ENCODE measurements around the gene KCNIP1. TPM values are rescaled to one million over a fixed set of nuclear protein-coding genes. Genes with fewer than 3 reads are reported as not detected.
"Not testable (repeated sequence)": the region's sequence is repeated elsewhere in the genome, so short reads cannot be mapped to it uniquely, and the experiment has no call there.

KCNIP1 gene
- total RNA-seq, 8 experiments from 2014 or later: 0.80 to 35.0 (median 14.5) TPM; not detected in 2

DNA sequence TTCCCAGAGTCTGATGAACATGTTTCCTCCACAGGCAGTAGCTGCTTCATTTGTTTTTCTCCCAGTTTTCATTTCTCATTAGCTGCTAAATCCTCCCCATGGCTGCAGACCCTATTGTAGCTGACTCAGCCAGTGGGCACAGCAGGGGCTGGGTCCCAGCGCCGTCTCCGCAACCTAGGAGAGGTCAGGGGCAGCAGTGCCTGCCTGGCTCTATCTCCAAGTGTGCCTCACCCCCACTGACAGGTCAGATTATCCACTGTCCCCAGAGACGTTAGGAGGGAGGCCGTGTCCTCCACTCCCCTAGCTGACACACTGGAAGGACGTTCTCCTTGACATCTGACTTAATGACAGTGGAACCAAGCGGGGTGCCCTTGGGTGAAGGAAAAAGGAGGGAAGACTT is 31.1 kb downstream of the KCNIP1 start:
- H3K4me1 ChIP-seq (replicated peaks in 1 of 2): peaks cover 11 to 44% of the 10 kb centered on the region in 2 donors
- in situ Hi-C loops (cut with MboI; ENCODE audit: low pct_unique_long_range_greater_than_20kb in 2 of 9, low sequenced_read_pairs in 9 of 9, unreplicated experiment in 9 of 9): no loop called here
- no peak overlapping the region for H3K4me3 ChIP-seq
- WGBS, 10 experiments: 53 to 100% (median 74%) methylated on average over 1 to 3 of the region's 7 CpGs; no CpG with 5 or more reads in 7 of the 10 experiments
- H3K27ac ChIP-seq: peak overlapping the region in 1 of 2 donors; percentile 56
- ATAC-seq (replicated peaks in 6 of 8): peak in 1 of 8 experiments; percentile 20

DNA sequence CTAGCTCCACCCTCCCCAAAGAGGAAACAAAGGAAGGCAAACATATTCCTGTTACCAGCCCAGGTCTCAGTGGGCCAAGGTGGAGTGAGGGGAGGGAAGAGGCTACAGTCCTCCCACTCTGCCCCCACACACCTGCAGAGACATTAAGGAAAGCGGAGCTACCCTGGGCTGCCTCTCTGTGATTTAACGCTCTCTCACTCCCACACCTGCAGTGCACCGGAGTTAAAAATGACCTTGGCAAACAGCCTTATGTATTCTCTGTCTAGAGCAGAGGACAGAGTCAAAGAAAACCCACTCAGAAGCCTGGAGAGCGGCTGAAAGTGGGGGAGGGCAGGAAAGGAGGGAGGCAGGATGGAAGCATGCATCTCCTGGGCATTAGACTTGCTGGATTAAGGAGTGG is 32.7 kb downstream of the KCNIP1 start:
- in situ Hi-C loops (cut with MboI; ENCODE audit: low pct_unique_long_range_greater_than_20kb in 2 of 9, low sequenced_read_pairs in 9 of 9, unreplicated experiment in 9 of 9): no loop called here
- 0 to 100% (median 56%) methylated on average over 1 to 4 of the region's 4 CpGs; no CpG with 5 or more reads in 3 of the 10 experiments for whole genome bisulfite sequencing, 10 experiments
- ATAC-seq (replicated peaks in 6 of 8): peak in 2 of 8 experiments; percentile 49 to 64
- H3K4me1 ChIP-seq (replicated peaks in 1 of 2): peaks cover 15 to 52% of the 10 kb centered on the region in 2 donors
- H3K4me3 ChIP-seq: no peak overlapping the region
- H3K27ac ChIP-seq: no peak overlapping the region

GRCh38 chr5:170537451-170538095 is 33.8 kb downstream of the KCNIP1 start:
- Histone ChIP-seq H3K4me1 (replicated peaks in 1 of 2) (peaks cover 15 to 49% of the 10 kb centered on the region in 2 donors), H3K4me3 (no peak overlapping the region), H3K27ac (no peak overlapping the region)
- ATAC-seq (replicated peaks in 6 of 8): no peak
- 15 to 100% (median 60%) methylated on average over 1 to 4 of the region's 8 CpGs; no CpG with 5 or more reads in 3 of the 10 experiments for WGBS, 10 experiments
- in situ Hi-C loops (cut with MboI; ENCODE audit: low pct_unique_long_range_greater_than_20kb in 2 of 9, low sequenced_read_pairs in 9 of 9, unreplicated experiment in 9 of 9): no loop called here

DNA sequence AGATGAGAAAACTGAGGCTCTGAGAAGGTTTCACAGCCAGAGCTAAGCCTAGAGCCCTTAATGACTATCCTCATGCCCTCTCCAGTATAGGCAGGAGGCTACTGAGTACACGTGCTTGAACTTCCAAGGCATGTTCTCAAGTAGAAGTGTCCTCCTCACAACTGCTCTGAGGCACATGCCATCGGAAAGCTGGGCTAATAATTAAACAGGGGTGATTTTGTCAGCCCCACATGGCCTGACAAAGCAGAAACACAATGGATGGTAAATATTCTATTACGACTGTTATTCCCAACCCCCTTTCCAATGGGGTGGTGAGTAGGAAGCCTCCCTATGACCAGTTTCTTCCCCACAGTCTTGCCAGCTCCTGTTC is 34.3 kb downstream of the KCNIP1 start:
- no peak overlapping the region for H3K4me3 ChIP-seq
- H3K27ac ChIP-seq: no peak overlapping the region
- WGBS, 10 experiments: 0 to 49% (median 33%) methylated on average over 1 to 3 of the region's 3 CpGs; no CpG with 5 or more reads in 5 of the 10 experiments
- peaks cover 15 to 48% of the 10 kb centered on the region in 2 donors for H3K4me1 ChIP-seq (replicated peaks in 1 of 2)
- ATAC-seq (replicated peaks in 6 of 8): no peak
- in situ Hi-C loops (cut with MboI; ENCODE audit: low pct_unique_long_range_greater_than_20kb in 2 of 9, low sequenced_read_pairs in 9 of 9, unreplicated experiment in 9 of 9): no loop called here

GRCh38 chr5:170538696-170539586 is 35.1 kb downstream of the KCNIP1 start:
- Histone ChIP-seq H3K27ac (no peak overlapping the region), H3K4me3 (no peak overlapping the region), H3K4me1 (replicated peaks in 1 of 2) (peaks cover 15 to 47% of the 10 kb centered on the region in 2 donors)
- peak in 2 of 8 experiments; percentile 85 to 90 for ATAC-seq (replicated peaks in 6 of 8)
- in situ Hi-C loops (cut with MboI; ENCODE audit: low pct_unique_long_range_greater_than_20kb in 2 of 9, low sequenced_read_pairs in 9 of 9, unreplicated experiment in 9 of 9): no loop called here
- WGBS, 10 experiments: 0 to 100% (median 83%) methylated on average over 1 to 5 of the region's 6 CpGs

DNA sequence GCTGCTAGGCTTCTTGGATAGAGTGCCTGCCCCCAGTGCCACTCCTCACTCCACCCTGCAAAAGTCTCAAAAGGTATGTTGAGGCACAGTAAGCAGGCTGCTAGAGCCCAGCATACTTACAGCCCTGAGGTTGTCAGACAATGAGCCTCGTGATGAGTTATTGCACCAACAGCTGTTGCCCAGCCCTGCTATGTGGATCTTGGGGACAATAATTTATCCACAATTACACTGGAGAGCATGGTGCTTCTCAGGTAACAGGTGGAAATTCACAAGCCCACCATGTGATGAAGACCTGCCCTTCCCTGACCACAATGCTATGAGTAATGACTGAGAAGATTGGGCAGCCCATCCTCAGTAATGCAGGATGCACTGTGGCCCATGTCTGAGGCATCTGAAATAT is 36.5 kb downstream of the KCNIP1 start:
- in situ Hi-C loops (cut with MboI; ENCODE audit: low pct_unique_long_range_greater_than_20kb in 2 of 9, low sequenced_read_pairs in 9 of 9, unreplicated experiment in 9 of 9): no loop called here
- H3K4me3 ChIP-seq: no peak overlapping the region
- H3K4me1 ChIP-seq (replicated peaks in 1 of 2): peaks cover 11 to 38% of the 10 kb centered on the region in 2 donors
- ATAC-seq (replicated peaks in 6 of 8): peak in 3 of 8 experiments; percentile 59 to 73 (median 69)
- WGBS, 10 experiments: 20 to 100% (median 100%) methylated on average over 1 of the region's 1 CpG; no CpG with 5 or more reads in 7 of the 10 experiments
- H3K27ac ChIP-seq: no peak overlapping the region

DNA sequence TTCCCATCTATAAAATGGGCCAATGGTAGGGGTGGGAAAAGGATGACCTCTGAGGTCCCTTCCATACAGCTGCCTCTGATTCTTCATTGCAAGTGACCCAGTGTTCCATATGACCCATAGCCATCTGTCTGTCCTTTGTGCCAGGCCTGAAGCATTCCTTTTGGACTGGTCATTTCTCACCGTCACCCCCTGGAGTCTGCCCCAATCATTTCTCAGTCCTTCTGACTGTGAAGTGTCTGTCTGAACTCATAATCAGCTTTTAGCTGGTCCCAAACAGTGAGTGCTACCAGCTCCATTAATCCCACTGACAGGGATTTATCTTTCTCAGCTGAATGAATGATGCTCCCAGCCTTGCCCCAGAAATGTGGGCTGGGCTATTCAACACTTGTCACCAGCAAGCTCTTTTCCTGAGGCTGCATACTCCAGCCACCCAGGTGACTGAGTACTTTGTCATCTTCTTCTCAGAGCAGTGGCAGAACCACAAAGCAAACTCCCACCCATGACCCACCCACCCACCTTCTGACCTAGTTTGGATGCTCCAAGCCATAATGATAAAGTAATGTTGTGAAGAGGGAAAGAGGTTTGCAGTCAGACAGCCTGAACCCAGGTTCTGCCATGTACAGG is 37.4 kb downstream of the KCNIP1 start:
- H3K4me1 ChIP-seq (replicated peaks in 1 of 2): peaks cover 11 to 36% of the 10 kb centered on the region in 2 donors
- 40% methylated on average over 1 of the region's 1 CpG; no CpG with 5 or more reads in 9 of the 10 experiments for WGBS, 10 experiments
- no peak for ATAC-seq (replicated peaks in 6 of 8)
- in situ Hi-C loops (cut with MboI; ENCODE audit: low pct_unique_long_range_greater_than_20kb in 2 of 9, low sequenced_read_pairs in 9 of 9, unreplicated experiment in 9 of 9): no loop called here
- no peak overlapping the region for H3K27ac ChIP-seq
- no peak overlapping the region for H3K4me3 ChIP-seq

- Histone ChIP-seq H3K4me1 (replicated peaks in 1 of 2) (peaks cover 7 to 29% of the 10 kb centered on the region in 2 donors), H3K27ac (no peak overlapping the region), H3K4me3 (no peak overlapping the region)
- ATAC-seq (replicated peaks in 6 of 8): peak in 3 of 8 experiments; percentile 19 to 68 (median 39)
- 30 to 79% (median 59%) methylated on average over 1 to 8 of the region's 8 CpGs for WGBS, 10 experiments
- in situ Hi-C loops (cut with MboI; ENCODE audit: low pct_unique_long_range_greater_than_20kb in 2 of 9, low sequenced_read_pairs in 9 of 9, unreplicated experiment in 9 of 9): no loop called here
Observed at GRCh38 chr5:170542691-170543293, 39.0 kb downstream of the KCNIP1 start.

GRCh38 chr5:170545313-170545712 is 41.5 kb downstream of the KCNIP1 start:
- peaks cover 4 to 13% of the 10 kb centered on the region in 2 donors for H3K4me1 ChIP-seq (replicated peaks in 1 of 2)
- no peak overlapping the region for H3K27ac ChIP-seq
- no peak overlapping the region for H3K4me3 ChIP-seq
- in situ Hi-C loops (cut with MboI; ENCODE audit: low pct_unique_long_range_greater_than_20kb in 2 of 9, low sequenced_read_pairs in 9 of 9, unreplicated experiment in 9 of 9): no loop called here
- no peak for ATAC-seq (replicated peaks in 6 of 8)
- WGBS, 10 experiments: 8 to 100% (median 73%) methylated on average over 1 to 2 of the region's 2 CpGs

DNA sequence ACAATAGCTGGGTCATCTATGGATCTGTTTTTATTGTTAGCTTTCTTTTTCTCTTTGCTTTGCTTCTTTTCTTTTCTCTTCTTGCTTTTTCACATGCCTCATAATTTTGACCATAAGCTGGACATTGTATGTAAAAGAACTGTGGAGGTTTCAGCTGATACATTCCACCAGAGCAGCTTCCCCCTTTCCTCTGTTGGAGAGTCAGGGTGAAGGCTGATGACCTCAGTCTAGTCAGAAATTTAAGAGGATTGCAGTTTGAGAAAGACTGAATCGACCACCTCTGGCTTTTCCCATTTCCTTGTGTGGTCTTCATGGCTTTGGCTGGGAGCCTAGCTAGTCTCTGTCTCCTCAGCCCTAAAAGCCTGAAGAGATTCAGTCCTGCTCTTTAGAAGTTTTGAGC is 42.0 kb downstream of the KCNIP1 start:
- ATAC-seq (replicated peaks in 6 of 8): no peak
- in situ Hi-C loops (cut with MboI; ENCODE audit: low pct_unique_long_range_greater_than_20kb in 2 of 9, low sequenced_read_pairs in 9 of 9, unreplicated experiment in 9 of 9): no loop called here

DNA sequence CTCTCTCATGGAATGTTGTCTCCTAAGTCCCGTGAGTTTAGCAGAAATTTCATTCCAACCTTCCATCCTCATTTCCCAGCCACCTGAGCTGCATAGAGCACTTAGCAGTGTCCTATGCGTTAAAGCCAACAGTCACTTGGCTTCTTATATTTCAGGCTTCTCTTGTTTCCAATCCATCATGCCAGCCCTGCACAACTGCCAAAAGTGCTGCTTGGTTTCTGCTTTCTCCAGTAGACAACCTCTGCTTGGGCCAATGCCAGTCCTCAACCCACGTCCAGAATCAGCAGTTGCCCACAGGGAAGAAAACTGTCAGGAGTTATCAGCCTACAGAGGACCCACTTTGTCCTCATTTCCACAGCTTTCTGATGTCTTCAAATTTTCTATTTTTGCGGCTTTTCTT is 42.5 kb downstream of the KCNIP1 start:
- no peak for ATAC-seq (replicated peaks in 6 of 8)
- in situ Hi-C loops (cut with MboI; ENCODE audit: low pct_unique_long_range_greater_than_20kb in 2 of 9, low sequenced_read_pairs in 9 of 9, unreplicated experiment in 9 of 9): no loop called here
- H3K27ac ChIP-seq: no peak overlapping the region
- H3K4me1 ChIP-seq (replicated peaks in 1 of 2): peaks cover 0 to 9% of the 10 kb centered on the region in 2 donors
- WGBS, 10 experiments: 4 to 100% (median 83%) methylated on average over 1 to 4 of the region's 4 CpGs
- no peak overlapping the region for H3K4me3 ChIP-seq

More for the DNA sequence above, 42.0 kb downstream of the KCNIP1 start:
- no peak overlapping the region for H3K4me3 ChIP-seq
- 0 to 100% (median 20%) methylated on average over 1 of the region's 1 CpG; no CpG with 5 or more reads in 3 of the 10 experiments for WGBS, 10 experiments
- no peak overlapping the region for H3K27ac ChIP-seq
- peaks cover 0 to 13% of the 10 kb centered on the region in 2 donors for H3K4me1 ChIP-seq (replicated peaks in 1 of 2)

- WGBS, 10 experiments: 0 to 100% (median 62%) methylated on average over 1 of the region's 1 CpG; no CpG with 5 or more reads in 4 of the 10 experiments
- H3K4me3 ChIP-seq; ATAC-seq (replicated peaks in 6 of 8); in situ Hi-C loops (cut with MboI; ENCODE audit: low pct_unique_long_range_greater_than_20kb in 2 of 9, low sequenced_read_pairs in 9 of 9, unreplicated experiment in 9 of 9); H3K27ac ChIP-seq: not testable (repeated sequence)
- peaks cover 31 to 39% of the 10 kb centered on the region in 2 donors for H3K4me1 ChIP-seq (replicated peaks in 1 of 2)
Observed at GRCh38 chr5:170550382-170550781, 46.6 kb downstream of the KCNIP1 start.

Data from motor neuron (in vitro differentiated cells).